Caco-2 (cell line): ENCODE results near the gene PSD. TPM values are rescaled to one million over a fixed set of nuclear protein-coding genes. Genes with fewer than 3 reads are reported as not detected.

Experiments used
- BruUV-seq: library from RNA; stranded (reverse); fragments of 400-500 nt; replicated peaks from 2 replicates; lab custom pipeline; 2021; lab: Mats Ljungman, UMichigan
- CTCF ChIA-PET: fragments of 300-600 bp; sonication (Branson Sonifier 250); formaldehyde crosslinking; loops from one replicate; lab custom pipeline; 2022; ENCODE audit warnings: antibody characterized with exemption; lab: Charles Lee
- POLR2A ChIA-PET: fragments of 300-600 bp; sonication (Branson Sonifier 250); formaldehyde crosslinking; loops from one replicate; lab custom pipeline; 2022; ENCODE audit warnings: antibody characterized with exemption; lab: Charles Lee
- DNase-seq, 2 experiments: peaks; one replicate each; pipeline versions ENCODE4 v3.0.0 to v3.0.0-alpha.2; 2020 to 2022
- H3K27me3 ChIP-seq: replicated peaks from 2 replicates; pipeline ENCODE4 v1.6.0; 2011; ENCODE audit warnings: low read length; ENCODE audit not compliant: control insufficient read depth, insufficient read depth
- H3K36me3 ChIP-seq: 2 replicates; pipeline ENCODE4 v1.5.1; 2011; ENCODE audit warnings: low read length; ENCODE audit not compliant: control insufficient read depth, insufficient read depth
- H3K4me1 ChIP-seq: fragments of 250-450 bp; sonication (Bioruptor Pico); 2 replicates; pipeline ENCODE4 v1.5.1; 2020; ENCODE audit warnings: mild to moderate bottlenecking
- H3K4me3 ChIP-seq: 2 replicates; pipeline ENCODE4 v1.5.1; 2011; ENCODE audit warnings: low read depth, mild to moderate bottlenecking, control low read depth, low read length
- H3K9me3 ChIP-seq: fragments of 250-450 bp; sonication (Bioruptor Pico); 2 replicates; pipeline ENCODE4 v1.5.1; 2020; ENCODE audit warnings: mild to moderate bottlenecking, moderate library complexity
- H3K27ac Mint-ChIP-seq: one replicate; pipeline ENCODE4 v1.8.0; 2022; ENCODE audit warnings: mixed read lengths; ENCODE audit not compliant: unreplicated experiment
- H3K27me3 Mint-ChIP-seq: one replicate; pipeline ENCODE4 v1.8.0; 2022; ENCODE audit warnings: mixed read lengths; ENCODE audit not compliant: insufficient read depth, unreplicated experiment
- H3K36me3 Mint-ChIP-seq: one replicate; pipeline ENCODE4 v1.8.0; 2022; ENCODE audit warnings: mild to moderate bottlenecking, mixed read lengths; ENCODE audit not compliant: insufficient read depth, unreplicated experiment
- H3K4me1 Mint-ChIP-seq: one replicate; pipeline ENCODE4 v1.8.0; 2022; ENCODE audit warnings: low read depth, mixed read lengths; ENCODE audit not compliant: unreplicated experiment
- H3K4me3 Mint-ChIP-seq: one replicate; pipeline ENCODE4 v1.8.0; 2022; ENCODE audit warnings: mild to moderate bottlenecking, moderate library complexity, mixed read lengths; ENCODE audit not compliant: unreplicated experiment
- H3K9me3 Mint-ChIP-seq: one replicate; pipeline ENCODE4 v1.8.0; 2022; ENCODE audit warnings: mixed read lengths; ENCODE audit not compliant: unreplicated experiment
- intact Hi-C: fragments of 100-400 bp; cut with micrococcal nuclease; formaldehyde crosslinking; loops from one replicate; pipeline ENCODE4 v1.10.0; 2022; ENCODE audit not compliant: unreplicated experiment
- total RNA-seq: library from RNA; stranded (reverse); gene quantifications from 2 replicates; pipeline ENCODE4 v1.2.3, GENCODE V29; 2022
- TF ChIP-seq, protein P1 (sequence below), 2 experiments: fragments of 200-600 bp in 1 of 2; IDR thresholded peaks; 1 replicate in 1 of 2; 2 replicates in 1 of 2; pipeline versions ENCODE4 v1.5.1 to v1.8.0; 2011 to 2022; ENCODE audit warnings: antibody characterized with exemption in 1 of 2, control low read depth in 1 of 2, inconsistent platforms in 1 of 2, low read depth in 1 of 2, low read length in 1 of 2, mild to moderate bottlenecking in 1 of 2, moderate library complexity in 1 of 2; ENCODE audit not compliant: insufficient read depth in 1 of 2, severe bottlenecking in 1 of 2, unreplicated experiment in 1 of 2

The PSD gene
- total RNA-seq, 1 experiment from 2014 or later, result 2.8 TPM

DNA sequence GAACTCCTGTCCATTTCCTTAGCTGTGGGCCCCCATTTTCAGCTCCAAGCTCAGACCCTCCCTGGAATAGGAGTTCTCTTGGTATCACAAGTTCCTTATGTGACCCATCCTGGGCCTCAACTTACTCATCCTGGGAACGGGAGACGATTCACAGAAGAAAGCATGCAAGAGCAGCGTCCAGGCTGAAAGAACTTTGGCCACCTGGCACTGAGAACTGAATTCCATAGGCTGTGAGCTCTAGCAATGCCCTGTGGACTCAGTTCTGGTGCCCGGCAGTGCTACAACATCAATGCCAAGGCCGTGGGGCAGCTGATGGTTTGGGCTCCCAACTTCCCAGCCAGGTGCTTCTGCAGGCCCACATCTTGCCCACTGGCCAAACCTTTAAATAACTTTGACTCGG lies 17.7 kb upstream of the PSD start:
- CTCF ChIA-PET, result interaction anchor here (0.6 kb wide), 1 partner anchor 14 kb away, joined by 6 read pairs; no protein-coding TSS in a partner anchor
- no peak overlapping the region; the same call in 1 of the 2 replicates for H3K4me3 ChIP-seq
- Mint-ChIP-seq H3K27ac (no peak overlapping the region), H3K4me3 (peak overlapping the region; percentile 4), H3K4me1 (peaks cover 32% of the 10 kb centered on the region), H3K9me3 (no peaks in the 10 kb centered on the region), H3K36me3 (no peaks in the 10 kb centered on the region), H3K27me3 (no peaks in the 10 kb centered on the region)
- no peaks in the 10 kb centered on the region for H3K36me3 ChIP-seq
- POLR2A ChIA-PET, result no interaction called here
- no peaks in the 10 kb centered on the region for H3K27me3 ChIP-seq
- H3K4me1 ChIP-seq, result peaks cover 11% of the 10 kb centered on the region
- BruUV-seq, result no TSS peak
- no peak for DNase-seq
- TF ChIP-seq, protein P1, sequence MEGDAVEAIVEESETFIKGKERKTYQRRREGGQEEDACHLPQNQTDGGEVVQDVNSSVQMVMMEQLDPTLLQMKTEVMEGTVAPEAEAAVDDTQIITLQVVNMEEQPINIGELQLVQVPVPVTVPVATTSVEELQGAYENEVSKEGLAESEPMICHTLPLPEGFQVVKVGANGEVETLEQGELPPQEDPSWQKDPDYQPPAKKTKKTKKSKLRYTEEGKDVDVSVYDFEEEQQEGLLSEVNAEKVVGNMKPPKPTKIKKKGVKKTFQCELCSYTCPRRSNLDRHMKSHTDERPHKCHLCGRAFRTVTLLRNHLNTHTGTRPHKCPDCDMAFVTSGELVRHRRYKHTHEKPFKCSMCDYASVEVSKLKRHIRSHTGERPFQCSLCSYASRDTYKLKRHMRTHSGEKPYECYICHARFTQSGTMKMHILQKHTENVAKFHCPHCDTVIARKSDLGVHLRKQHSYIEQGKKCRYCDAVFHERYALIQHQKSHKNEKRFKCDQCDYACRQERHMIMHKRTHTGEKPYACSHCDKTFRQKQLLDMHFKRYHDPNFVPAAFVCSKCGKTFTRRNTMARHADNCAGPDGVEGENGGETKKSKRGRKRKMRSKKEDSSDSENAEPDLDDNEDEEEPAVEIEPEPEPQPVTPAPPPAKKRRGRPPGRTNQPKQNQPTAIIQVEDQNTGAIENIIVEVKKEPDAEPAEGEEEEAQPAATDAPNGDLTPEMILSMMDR (IDR thresholded peaks at IDR 0.05; ENCODE audit: insufficient read depth in 1 of 2, low read depth in 1 of 2, low read length in 1 of 2, severe bottlenecking in 1 of 2, unreplicated experiment in 1 of 2), result no peak
- intact Hi-C loops, result no loop called here
- H3K9me3 ChIP-seq, result no peaks in the 10 kb centered on the region

DNA sequence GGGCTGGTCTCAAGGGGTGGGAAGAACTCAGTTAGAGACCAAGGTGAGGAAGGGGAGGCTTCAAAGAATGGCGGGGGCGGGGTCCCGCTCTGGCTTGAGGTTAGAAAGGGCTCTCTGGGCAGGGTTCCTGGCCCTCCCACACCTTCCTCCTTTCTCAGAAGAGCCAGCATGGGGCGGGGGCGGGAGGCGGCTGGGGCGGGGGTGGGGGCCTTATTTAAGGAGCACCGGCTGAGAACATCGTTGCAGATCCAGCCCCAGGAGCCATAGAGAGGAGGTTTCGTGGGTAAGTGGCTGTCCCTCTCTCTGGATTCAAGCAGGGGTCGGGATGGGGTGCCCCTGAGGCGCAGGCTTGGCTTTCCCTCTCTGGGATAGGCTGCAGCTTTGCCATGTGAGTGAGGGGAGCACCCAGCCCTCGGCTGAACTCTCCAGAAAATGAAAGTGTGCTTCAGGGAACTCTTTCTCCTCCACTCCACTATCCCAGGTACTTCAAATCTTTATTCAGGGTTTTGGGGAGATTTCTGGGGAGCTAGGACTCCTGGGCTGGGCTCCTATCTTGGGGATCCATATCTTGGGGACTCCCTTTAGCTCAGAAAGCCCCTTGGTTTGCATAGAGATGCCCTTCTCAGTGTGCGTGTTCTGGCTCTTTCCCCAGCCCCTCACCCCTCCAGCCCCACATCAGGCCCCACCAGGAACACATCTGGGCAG lies 17.1 kb upstream of the PSD start:
- Mint-ChIP-seq H3K4me1 (peaks cover 32% of the 10 kb centered on the region), H3K4me3 (peak overlapping the region; percentile 30), H3K27me3 (no peaks in the 10 kb centered on the region), H3K27ac (peak overlapping the region; percentile 61), H3K9me3 (no peaks in the 10 kb centered on the region), H3K36me3 (no peaks in the 10 kb centered on the region)
- POLR2A ChIA-PET, result interaction anchor here (0.9 kb wide), 1 partner anchor 15 kb away, joined by 5 read pairs; the partner anchor contains the start of gene C10orf95
- BruUV-seq, result TSS peak; percentile 40
- TF ChIP-seq, protein P1 (IDR thresholded peaks at IDR 0.05; ENCODE audit: insufficient read depth in 1 of 2, low read depth in 1 of 2, low read length in 1 of 2, severe bottlenecking in 1 of 2, unreplicated experiment in 1 of 2), result no peak
- Histone ChIP-seq H3K36me3 (no peaks in the 10 kb centered on the region), H3K27me3 (no peaks in the 10 kb centered on the region), H3K9me3 (no peaks in the 10 kb centered on the region), H3K4me3 (peak overlapping the region; percentile 9), H3K4me1 (peaks cover 11% of the 10 kb centered on the region)
- CTCF ChIA-PET, result interaction anchor here (0.6 to 1.1 kb wide), 3 partner anchors 14 to 23 kb away, joined by 3 to 6 read pairs (median 4); no protein-coding TSS in a partner anchor
- DNase-seq, result no peak
- intact Hi-C loops, result no loop called here

DNA sequence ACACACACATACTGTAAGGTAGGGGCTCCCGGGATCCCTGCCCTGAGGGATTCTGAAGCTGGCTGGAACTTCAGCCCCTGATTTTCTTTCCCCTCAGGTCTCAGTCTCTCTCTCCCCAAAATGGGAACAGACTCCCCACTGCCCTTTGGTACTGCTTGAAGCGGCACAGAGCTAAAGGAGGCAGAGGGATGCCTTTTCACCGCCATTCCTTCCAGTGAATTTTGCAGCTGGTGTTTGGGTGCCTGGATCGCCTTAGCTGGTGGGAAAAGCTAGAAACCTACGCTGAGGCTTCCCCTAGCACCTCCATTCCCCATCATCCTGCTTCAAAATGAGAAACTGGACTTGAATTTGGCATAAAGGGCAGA lies 16.5 kb upstream of the PSD start:
- BruUV-seq, result no TSS peak
- DNase-seq, result no peak
- TF ChIP-seq, protein P1 (IDR thresholded peaks at IDR 0.05; ENCODE audit: insufficient read depth in 1 of 2, low read depth in 1 of 2, low read length in 1 of 2, severe bottlenecking in 1 of 2, unreplicated experiment in 1 of 2), result no peak
- Mint-ChIP-seq H3K27me3 (no peaks in the 10 kb centered on the region), H3K9me3 (no peaks in the 10 kb centered on the region), H3K4me1 (peaks cover 32% of the 10 kb centered on the region), H3K27ac (peak overlapping the region; percentile 61), H3K4me3 (peak overlapping the region; percentile 30), H3K36me3 (no peaks in the 10 kb centered on the region)
- intact Hi-C loops, result no loop called here
- ChIA-PET POLR2A (interaction anchor here (0.9 kb wide), 1 partner anchor 15 kb away, joined by 5 read pairs; the partner anchor contains the start of gene C10orf95), CTCF (interaction anchor here (0.6 to 1.1 kb wide), 4 partner anchors 12 to 179 kb away, joined by 3 to 7 read pairs (median 4); no protein-coding TSS in a partner anchor)
- no peaks in the 10 kb centered on the region for H3K36me3 ChIP-seq
- peaks cover 11% of the 10 kb centered on the region for H3K4me1 ChIP-seq
- no peaks in the 10 kb centered on the region for H3K9me3 ChIP-seq
- H3K4me3 ChIP-seq, result no peak overlapping the region
- H3K27me3 ChIP-seq, result no peaks in the 10 kb centered on the region
